Neural crest cell (in vitro differentiated cells): ENCODE results near the gene CPLANE2. TPM values are rescaled to one million over a fixed set of nuclear protein-coding genes. Genes with fewer than 3 reads are reported as not detected.
A peak's percentile ranks its signal among the peaks of the same experiment; 100 is the strongest.
"Not testable (repeated sequence)": the region's sequence is repeated elsewhere in the genome, so short reads cannot be mapped to it uniquely, and the experiment has no call there.

Source experiments
- DNase-seq: peaks from one replicate; pipeline ENCODE4 v3.0.0; 2021; ENCODE audit warnings: low read depth, mixed read lengths, low spot score
- H3K27ac Mint-ChIP-seq: one replicate; pipeline ENCODE4 v1.8.0; 2021; ENCODE audit warnings: mild to moderate bottlenecking, mixed read lengths; ENCODE audit not compliant: unreplicated experiment
- H3K27me3 Mint-ChIP-seq: 2 replicates; pipeline ENCODE4 v1.8.0; 2021; ENCODE audit warnings: low read depth, mild to moderate bottlenecking, mixed read lengths
- H3K36me3 Mint-ChIP-seq: 2 replicates; pipeline ENCODE4 v1.8.0; 2021; ENCODE audit warnings: low read depth, mild to moderate bottlenecking, mixed read lengths
- H3K4me1 Mint-ChIP-seq: 2 replicates; pipeline ENCODE4 v1.8.0; 2021; ENCODE audit warnings: mixed read lengths
- H3K4me3 Mint-ChIP-seq: one replicate; pipeline ENCODE4 v1.8.0; 2021; ENCODE audit warnings: mild to moderate bottlenecking, mixed read lengths
- H3K9me3 Mint-ChIP-seq: 2 replicates; pipeline ENCODE4 v1.8.0; 2021; ENCODE audit warnings: mixed read lengths
- CTCF ChIP-seq: fragments of 200-600 bp; sonication (generic); conservative IDR thresholded peaks from 2 replicates; pipeline ENCODE4 v1.5.0; 2021; ENCODE audit warnings: antibody characterized with exemption, mild to moderate bottlenecking
- total RNA-seq: library from RNA; stranded (reverse); gene quantifications from 2 replicates; pipeline ENCODE4 v1.2.1, GENCODE V29; 2021

CPLANE2 gene
- total RNA-seq, 1 donor from 2014 or later, result 11.8 TPM

GRCh38 chr1:16217061-16217785, 19.8 kb downstream of the CPLANE2 start:
- H3K36me3 Mint-ChIP-seq, result no peaks in the 10 kb centered on the region
- peak overlapping the region; percentile 85 for H3K4me3 Mint-ChIP-seq
- TF ChIP-seq CTCF, result no peak
- no peaks in the 10 kb centered on the region for H3K9me3 Mint-ChIP-seq
- H3K27me3 Mint-ChIP-seq, result peaks cover 58% of the 10 kb centered on the region
- peak; percentile 93 for DNase-seq
- peaks cover 16% of the 10 kb centered on the region for H3K4me1 Mint-ChIP-seq
- H3K27ac Mint-ChIP-seq, result no peak overlapping the region

DNA sequence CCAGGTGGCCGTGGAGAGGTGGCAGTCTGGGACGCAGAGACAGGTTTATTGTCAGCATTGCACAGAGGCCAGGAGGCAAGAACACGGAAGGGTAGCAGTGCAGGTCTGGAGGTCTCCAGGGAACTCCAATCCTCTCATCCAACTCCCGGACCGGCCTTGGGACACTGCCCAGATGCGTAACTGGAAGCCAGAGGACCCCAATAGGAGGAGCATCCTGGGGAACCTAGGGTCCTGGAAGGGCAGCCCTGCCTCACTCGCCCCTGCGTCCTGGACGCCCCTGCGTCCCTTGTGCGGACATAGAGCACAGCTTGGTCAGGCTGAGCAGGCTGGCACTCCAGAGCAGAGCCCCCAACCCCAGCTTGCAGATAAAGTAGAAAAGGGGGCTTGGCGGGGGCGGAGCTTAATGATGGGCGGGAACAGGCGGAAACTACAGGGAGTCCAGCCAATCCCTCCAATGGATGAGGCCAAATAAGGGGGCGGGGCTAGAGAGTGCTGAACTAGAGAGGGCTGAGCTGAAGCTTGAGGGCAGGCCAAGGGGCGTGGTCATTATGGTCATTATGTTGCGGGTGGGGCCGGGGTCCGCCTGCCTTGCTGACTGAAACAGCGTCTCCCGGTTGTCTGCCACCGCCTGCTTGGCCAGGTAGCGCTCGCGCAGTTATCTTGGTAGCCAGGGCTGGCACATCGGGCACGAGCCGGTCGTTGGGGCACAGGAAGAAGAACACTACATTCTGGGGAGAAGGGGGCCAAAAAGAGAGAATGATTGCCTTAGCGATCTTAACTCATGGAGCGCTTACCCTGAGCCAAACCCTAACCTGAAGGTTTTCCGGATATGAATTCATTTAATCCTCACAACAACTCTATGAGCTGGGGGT, 20.9 kb downstream of the CPLANE2 start:
- Mint-ChIP-seq H3K36me3 (no peaks in the 10 kb centered on the region), H3K9me3 (no peaks in the 10 kb centered on the region), H3K27ac (no peak overlapping the region), H3K4me3 (peak overlapping the region; percentile 85), H3K4me1 (peaks cover 16% of the 10 kb centered on the region), H3K27me3 (peaks cover 48% of the 10 kb centered on the region)
- no peak for TF ChIP-seq CTCF
- DNase-seq, result peak; percentile 84

DNA sequence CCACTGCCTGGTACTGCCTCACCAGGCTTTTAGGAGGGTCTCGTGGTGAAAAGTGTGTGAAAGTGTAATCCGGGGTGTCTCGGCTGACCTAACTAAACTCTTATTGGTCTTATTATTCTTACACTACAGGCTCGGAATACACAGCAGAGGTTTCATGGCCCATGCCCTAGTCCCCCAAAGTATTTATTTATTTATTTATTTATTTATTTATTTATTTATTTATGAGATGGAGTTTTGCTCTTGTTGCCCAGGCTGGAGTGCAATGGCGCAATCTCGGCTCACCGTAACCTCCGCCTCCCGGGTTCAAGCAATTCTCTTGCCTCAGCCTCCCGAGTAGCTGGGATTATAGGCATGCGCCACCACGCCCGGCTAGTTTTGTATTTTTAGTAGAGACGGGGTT, 21.7 kb downstream of the CPLANE2 start:
- not testable (repeated sequence) for H3K9me3 Mint-ChIP-seq, DNase-seq, H3K4me3 Mint-ChIP-seq, H3K27ac Mint-ChIP-seq, H3K36me3 Mint-ChIP-seq
- peaks cover 21% of the 10 kb centered on the region for H3K4me1 Mint-ChIP-seq
- H3K27me3 Mint-ChIP-seq, result peaks cover 45% of the 10 kb centered on the region

DNA sequence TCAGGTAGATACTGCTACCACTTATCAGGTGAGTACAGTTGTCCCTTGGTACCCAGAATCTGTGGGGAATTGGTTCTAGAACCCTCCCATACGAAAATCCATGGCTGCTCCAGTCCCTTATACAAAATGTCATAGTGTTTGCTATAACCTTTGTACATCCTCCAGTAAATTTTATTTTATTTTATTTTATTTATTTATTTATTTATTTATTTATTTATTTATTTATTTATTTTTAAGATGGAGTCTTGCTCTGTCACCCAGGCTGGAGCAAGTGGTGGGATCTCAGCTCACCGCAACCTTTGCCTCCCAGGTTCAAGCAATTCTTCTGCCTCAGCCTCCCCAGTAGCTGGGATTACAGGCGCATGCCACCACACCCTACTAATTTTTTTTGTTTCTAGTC, 23.4 kb downstream of the CPLANE2 start:
- not testable (repeated sequence) for H3K4me3 Mint-ChIP-seq

DNA sequence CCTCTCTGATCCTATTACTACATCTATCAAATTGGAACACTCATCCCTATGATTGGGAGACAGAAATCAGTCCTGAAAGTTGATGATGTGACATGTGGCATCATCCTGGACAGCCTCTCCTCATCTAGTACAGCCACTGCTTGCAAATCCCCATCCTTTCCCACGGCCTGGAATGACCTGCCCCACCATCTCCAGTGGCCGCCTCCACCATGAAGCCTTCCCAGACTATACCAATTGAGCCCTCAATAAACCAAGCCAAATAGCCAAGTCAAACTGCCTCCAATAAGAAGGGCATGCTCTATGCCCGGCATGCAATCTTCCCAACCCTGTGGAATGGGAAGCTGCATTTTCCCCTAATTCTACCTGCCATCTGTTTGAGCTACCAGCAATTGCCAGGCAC, 24.0 kb downstream of the CPLANE2 start:
- H3K9me3 Mint-ChIP-seq, result no peaks in the 10 kb centered on the region
- peaks cover 31% of the 10 kb centered on the region for H3K27me3 Mint-ChIP-seq
- no peaks in the 10 kb centered on the region for H3K36me3 Mint-ChIP-seq
- DNase-seq, result no peak
- no peak overlapping the region for H3K4me3 Mint-ChIP-seq
- no peak overlapping the region for H3K27ac Mint-ChIP-seq
- peaks cover 31% of the 10 kb centered on the region for H3K4me1 Mint-ChIP-seq
- no peak for TF ChIP-seq CTCF

More for the DNA sequence above, 23.4 kb downstream of the CPLANE2 start:
- peaks cover 31% of the 10 kb centered on the region for H3K4me1 Mint-ChIP-seq
- not testable (repeated sequence) for DNase-seq, H3K9me3 Mint-ChIP-seq, H3K36me3 Mint-ChIP-seq, H3K27ac Mint-ChIP-seq
- H3K27me3 Mint-ChIP-seq, result peaks cover 34% of the 10 kb centered on the region

DNA sequence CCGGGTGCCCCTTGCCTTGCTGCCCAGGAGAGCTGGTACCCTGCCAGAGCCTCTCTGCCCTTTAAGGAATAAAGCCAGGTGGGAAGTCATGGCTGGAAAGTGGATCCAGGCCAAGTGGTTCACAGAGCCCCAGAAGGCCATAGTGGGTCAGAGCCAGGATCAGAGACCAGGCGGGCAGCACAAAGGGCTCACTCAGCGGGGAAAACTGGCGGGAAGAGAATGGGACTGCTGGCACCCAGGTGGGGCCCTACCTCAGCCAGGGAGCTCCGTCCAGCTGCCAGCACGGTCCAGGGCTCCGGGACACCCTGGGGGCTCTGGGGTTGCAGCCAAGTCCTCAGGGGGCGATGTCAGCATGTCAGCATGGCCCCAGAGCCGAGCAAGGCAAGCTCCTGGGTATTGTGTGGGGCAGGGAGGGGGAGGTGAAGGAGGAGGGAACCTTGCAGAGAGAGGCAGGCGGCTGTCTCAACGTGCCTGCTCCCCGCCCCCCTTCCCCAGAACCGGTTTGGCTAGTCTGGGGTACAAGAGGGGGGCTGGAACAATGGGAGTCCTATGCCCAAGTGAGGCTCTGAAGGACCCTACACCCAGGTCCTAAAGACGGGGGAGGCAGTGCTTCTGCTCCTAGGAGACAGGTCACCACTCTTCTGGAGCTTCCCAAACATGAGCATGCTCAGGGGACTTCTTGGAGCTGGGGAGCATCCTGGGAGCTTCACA, 24.6 kb downstream of the CPLANE2 start, which contains the start of gene ARHGEF19:
Gene ARHGEF19, minus strand, starts transcription at position 402 of the 711 bp plus-strand sequence. CDS start 3,598 bp downstream, outside the sequence.
- Mint-ChIP-seq H3K4me3 (peak within 1 kb of the TSS; percentile 38), H3K27ac (no peak within 1 kb of the TSS)
- DNase-seq, result no peak

More for the DNA sequence above, 24.6 kb downstream of the CPLANE2 start, which contains the start of gene ARHGEF19:
- H3K27me3 Mint-ChIP-seq, result peaks cover 25% of the 10 kb centered on the region
- H3K36me3 Mint-ChIP-seq, result no peaks in the 10 kb centered on the region
- no peaks in the 10 kb centered on the region for H3K9me3 Mint-ChIP-seq
- TF ChIP-seq CTCF, result no peak
- H3K4me1 Mint-ChIP-seq, result peaks cover 32% of the 10 kb centered on the region
